GM18519 (cell line): ENCODE measurements around the gene ISOC1.

Experiments
- ATAC-seq: cut with Tn5 transposase; IDR thresholded peaks from one replicate; pipeline ENCODE4 v1.9.1; 2021; ENCODE audit warnings: mild to moderate bottlenecking, moderate library complexity; ENCODE audit not compliant: unreplicated experiment, low FRiP score

The ISOC1 gene

GRCh38 chr5:129094924-129095899 is 663 bp downstream of the ISOC1 start:
- peak; percentile 15 for ATAC-seq

GRCh38 chr5:129096382-129096991 is 1.9 kb downstream of the ISOC1 start:
- ATAC-seq = no peak

- no peak for ATAC-seq
Measured at GRCh38 chr5:129097498-129098296, 3.1 kb downstream of the ISOC1 start.

GRCh38 chr5:129098488-129099183 is 4.1 kb downstream of the ISOC1 start:
- ATAC-seq = no peak

- no peak for ATAC-seq
Measured at GRCh38 chr5:129099184-129099569, 4.6 kb downstream of the ISOC1 start.

- no peak for ATAC-seq
Measured at GRCh38 chr5:129101794-129102193, 7.2 kb downstream of the ISOC1 start.

GRCh38 chr5:129103397-129103796 is 8.8 kb downstream of the ISOC1 start:
- ATAC-seq = no peak

- no peak for ATAC-seq
Measured at GRCh38 chr5:129104915-129105455, 10.4 kb downstream of the ISOC1 start.

GRCh38 chr5:129107637-129108036 is 13.1 kb downstream of the ISOC1 start:
- ATAC-seq = no peak

GRCh38 chr5:129110742-129111141 is 16.2 kb downstream of the ISOC1 start:
- no peak for ATAC-seq

- ATAC-seq = no peak
Measured at GRCh38 chr5:129111351-129111750, 16.8 kb downstream of the ISOC1 start.

GRCh38 chr5:129112295-129112694 is 17.7 kb downstream of the ISOC1 start:
- ATAC-seq = no peak

- ATAC-seq = no peak
Measured at GRCh38 chr5:129113867-129114266, 19.3 kb downstream of the ISOC1 start.

- no peak for ATAC-seq
Measured at GRCh38 chr5:129114539-129115193, 20.1 kb downstream of the ISOC1 start.

GRCh38 chr5:129115680-129116079 is 21.1 kb downstream of the ISOC1 start:
- no peak for ATAC-seq

- ATAC-seq = no peak
Measured at GRCh38 chr5:129116797-129117196, 22.2 kb downstream of the ISOC1 start.

- ATAC-seq = no peak
Measured at GRCh38 chr5:129118405-129118804, 23.9 kb downstream of the ISOC1 start.

- ATAC-seq = no peak
Measured at GRCh38 chr5:129118826-129119225, 24.3 kb downstream of the ISOC1 start.

- ATAC-seq = peak; percentile 41
Measured at GRCh38 chr5:129120158-129120581, 25.6 kb downstream of the ISOC1 start.

- no peak for ATAC-seq
Measured at GRCh38 chr5:129122560-129122959, 28.0 kb downstream of the ISOC1 start.
